GM08714 (cell line): ENCODE measurements around the gene KRT16.
"Not testable (repeated sequence)": the region's sequence is repeated elsewhere in the genome, so short reads cannot be mapped to it uniquely, and the experiment has no call there.

ENCODE experiments used
- H3K4me3 ChIP-seq: fragments of 200-500 bp; sonication (Bioruptor generic); 2 replicates; pipeline ENCODE4 v1.5.1; 2014; ENCODE audit warnings: mild to moderate bottlenecking, low read length, inconsistent platforms
- ZNF274 ChIP-seq: IDR thresholded peaks from 2 replicates; pipeline ENCODE4 v1.6.1; 2012; ENCODE audit warnings: mild to moderate bottlenecking, low read depth, low read length

The KRT16 gene

DNA sequence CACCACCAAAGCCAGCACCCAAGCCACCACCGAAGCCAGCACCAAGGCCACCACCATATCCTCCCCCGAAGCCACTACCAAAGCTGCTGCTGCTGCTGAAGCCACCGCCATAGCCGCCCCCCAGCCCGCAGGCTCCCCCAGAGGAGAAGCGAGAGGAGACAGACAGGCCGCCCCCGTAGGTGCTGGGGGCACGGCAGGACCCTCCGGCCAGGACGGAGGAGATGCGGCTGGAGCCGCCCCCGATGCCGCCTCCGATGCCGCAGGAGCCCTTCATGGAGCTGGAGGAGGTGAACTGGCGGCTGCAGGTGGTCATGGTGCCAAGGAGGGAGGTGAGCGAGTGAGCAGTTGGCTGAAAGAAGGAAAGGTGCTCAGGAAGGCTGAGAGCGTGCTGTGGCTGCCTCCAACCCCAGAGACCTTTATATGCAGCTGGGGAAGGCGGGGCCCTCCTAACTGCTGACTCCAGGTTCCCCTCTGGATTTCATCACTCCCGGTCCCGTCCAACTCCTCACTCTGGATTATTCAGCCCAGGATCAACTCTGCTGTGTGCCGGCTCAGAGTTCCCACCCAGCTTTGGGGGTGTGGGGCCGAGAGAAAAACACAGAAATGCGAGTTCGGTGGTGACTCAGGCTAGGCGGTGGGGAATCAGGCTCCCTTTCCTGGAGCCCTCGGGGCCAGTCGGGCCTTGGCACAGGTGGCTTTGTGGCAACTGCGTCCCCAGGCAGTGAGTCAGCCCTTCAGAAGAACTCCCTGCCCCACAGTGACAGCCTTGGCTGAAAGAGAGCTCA lies at the start of gene KRT16:
KRT16 (minus strand) TSS at position 392 of the 785 bp plus-strand sequence; CDS start at position 313, 79 bp downstream.
- H3K4me3 ChIP-seq: not testable (repeated sequence)

DNA sequence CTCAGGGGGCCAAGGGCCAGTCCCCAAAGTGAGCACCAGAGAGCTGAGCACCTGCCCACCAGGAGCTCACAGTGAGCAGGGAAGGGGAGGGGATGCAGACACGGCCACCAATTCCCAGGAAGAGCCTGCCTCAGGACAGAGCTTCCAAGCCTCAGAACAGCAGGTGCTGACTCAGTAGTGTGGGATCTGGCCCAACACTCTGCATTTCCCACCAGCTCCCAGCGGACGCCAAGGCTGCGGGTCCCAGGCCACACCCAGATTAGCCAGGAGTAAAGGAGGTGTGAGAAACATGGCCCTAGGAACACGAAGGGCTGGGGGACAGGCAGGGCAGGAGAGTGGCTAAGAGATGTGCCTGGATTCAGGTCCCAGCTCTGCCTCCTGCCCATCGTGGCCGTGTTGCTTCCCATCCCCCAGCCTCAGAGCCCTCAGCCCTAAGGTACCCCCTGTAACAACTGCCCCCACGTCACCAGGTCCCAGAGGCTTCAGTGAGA lies 47.7 kb upstream of the KRT16 start:
- no peak overlapping the region for H3K4me3 ChIP-seq
- no peak for TF ChIP-seq ZNF274

DNA sequence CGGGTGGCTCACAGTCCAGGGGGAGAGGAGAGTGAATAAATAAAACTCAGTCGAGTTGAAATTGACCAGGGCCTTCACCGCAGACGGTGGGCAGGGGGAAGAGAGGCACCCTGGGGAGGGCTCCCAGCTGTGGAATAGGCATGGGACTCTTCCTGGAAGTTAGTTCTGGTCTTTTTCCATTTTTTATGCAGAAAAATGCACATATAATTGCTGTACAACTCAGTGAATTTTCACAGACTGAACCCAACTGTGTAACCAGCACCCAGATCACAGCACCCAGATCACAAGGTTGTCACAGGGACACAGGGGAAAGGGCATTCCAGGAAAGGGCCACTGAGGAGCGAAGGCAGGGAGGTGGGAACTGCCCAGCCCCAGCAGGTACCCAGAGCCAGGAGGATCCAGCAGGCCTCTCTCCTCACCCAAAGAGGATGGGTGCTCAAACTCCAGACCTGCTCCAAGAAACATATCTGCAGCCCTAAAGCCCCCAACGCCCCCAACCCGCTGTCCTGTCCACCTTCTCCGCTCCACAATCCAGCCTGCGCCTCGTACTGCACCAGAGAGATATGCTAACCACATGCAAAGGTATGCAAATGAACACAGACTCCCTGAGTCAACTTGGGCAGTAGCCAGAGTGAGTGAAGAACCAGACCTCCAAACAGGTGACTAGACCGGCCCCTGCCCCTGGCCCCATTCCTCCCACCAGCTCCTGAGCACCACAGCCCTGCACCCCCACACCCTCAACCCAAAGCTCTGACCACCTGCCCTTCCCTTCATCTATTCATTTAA lies 47.1 kb upstream of the KRT16 start:
- no peak for TF ChIP-seq ZNF274
- H3K4me3 ChIP-seq: no peak overlapping the region

DNA sequence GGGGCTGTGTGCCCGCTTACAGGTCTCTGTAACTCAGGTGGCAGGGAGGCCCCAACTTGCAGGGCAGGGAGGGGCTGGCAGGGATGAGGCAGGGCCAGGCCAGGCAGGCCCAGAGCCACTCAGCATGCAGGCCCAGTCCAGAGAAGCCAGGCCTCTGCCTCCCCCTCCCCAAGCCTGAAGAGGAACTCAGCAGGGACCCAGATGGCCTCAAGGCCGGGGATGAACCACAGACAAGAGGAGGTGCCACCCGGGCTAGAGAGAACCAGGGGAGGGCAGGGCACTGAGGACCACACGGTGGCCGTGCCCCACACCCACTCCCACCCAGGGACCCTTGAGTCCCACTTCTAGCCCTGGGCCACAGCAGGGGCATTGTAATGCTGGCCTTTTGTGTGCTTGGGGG lies 46.3 kb upstream of the KRT16 start:
- H3K4me3 ChIP-seq: no peak overlapping the region

DNA sequence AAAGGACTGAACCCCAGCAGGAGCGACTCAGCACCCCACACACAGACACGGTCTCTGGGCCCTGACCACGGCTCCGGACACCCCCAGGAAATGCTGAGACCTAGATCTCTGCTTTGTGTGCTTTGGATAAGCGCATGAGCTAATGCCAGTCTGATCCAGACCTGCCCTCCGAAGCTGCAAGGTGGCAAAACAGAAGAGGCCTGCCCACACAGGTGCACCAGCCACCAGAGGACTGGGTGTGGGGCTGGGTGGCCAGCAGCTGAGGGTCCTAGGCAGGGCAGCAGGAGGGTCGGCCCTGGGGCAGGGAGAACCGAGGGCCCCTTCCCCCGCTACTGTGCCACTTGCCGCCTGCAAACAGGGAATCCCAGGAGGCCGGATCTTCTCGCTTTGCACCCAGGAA lies 45.4 kb upstream of the KRT16 start:
- TF ChIP-seq ZNF274: no peak
- H3K4me3 ChIP-seq: no peak overlapping the region

More for the DNA sequence above, 46.3 kb upstream of the KRT16 start:
- no peak for TF ChIP-seq ZNF274

DNA sequence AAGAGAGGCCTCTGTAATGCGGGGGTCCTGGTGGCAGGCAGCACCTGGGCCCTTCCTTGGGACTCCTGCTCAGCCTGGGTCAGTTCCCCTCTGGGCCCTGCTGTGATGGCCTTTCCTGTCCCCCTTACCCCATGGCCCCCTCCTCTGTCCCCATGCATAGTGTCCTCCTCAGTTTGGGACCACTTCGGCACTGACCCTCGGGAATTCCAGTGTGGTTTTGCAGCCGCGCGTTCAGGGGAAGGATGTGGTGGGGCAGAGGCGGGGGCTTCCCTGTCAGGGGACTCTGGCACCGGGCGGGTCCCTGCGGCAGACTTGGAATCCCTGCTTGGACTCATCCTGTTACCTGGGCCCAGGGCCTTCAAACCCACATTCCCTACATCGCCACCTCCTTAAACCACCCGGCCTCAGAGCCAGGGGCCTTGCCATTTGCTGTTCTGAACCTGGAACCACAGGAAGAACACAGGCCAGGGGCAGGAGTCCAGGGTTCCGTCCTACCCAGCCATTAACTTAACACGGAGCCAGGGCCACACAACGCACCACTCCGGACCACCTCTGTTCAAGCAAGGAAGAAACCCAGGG lies 44.7 kb upstream of the KRT16 start:
- no peak overlapping the region for H3K4me3 ChIP-seq

DNA sequence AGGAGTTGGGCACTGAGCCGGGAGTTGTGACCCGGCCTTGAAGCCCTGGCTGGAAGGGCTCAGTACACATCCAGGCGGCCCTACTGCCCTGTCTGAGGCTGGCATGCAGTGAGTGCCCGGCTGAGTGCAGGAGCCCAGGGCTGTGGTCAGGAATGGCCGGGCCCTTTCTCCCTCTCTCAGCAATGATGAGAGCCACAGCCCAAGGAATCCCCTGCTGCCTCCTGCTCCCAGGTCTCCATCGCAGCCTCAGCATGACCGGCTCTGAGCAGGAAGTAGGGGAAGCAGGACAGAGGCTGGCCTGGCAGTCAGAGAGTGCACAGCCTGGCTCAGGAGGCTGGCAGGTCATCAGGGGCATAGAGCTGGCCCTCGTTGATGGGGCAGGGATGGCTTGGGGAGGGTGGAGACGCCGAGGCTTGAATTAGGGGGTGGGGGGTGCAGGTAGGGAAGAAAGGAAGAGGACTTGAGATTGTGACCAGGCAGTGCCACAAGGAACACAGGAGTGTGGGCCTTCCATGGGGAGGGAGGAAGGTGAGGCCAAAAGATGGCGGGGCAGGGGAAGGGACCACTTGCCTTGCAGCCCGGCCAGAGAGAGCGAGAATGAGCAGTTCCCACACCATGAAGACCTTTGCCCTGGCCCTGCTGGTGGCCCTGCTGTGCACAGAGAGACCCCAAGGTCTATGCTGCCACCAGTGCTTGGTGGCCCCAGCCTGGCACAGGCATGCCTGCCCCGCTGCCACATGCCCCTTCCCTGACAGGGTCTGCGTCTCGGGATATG lies 43.9 kb upstream of the KRT16 start:
- TF ChIP-seq ZNF274: no peak
- H3K4me3 ChIP-seq: no peak overlapping the region

More for the DNA sequence above, 44.7 kb upstream of the KRT16 start:
- no peak for TF ChIP-seq ZNF274

DNA sequence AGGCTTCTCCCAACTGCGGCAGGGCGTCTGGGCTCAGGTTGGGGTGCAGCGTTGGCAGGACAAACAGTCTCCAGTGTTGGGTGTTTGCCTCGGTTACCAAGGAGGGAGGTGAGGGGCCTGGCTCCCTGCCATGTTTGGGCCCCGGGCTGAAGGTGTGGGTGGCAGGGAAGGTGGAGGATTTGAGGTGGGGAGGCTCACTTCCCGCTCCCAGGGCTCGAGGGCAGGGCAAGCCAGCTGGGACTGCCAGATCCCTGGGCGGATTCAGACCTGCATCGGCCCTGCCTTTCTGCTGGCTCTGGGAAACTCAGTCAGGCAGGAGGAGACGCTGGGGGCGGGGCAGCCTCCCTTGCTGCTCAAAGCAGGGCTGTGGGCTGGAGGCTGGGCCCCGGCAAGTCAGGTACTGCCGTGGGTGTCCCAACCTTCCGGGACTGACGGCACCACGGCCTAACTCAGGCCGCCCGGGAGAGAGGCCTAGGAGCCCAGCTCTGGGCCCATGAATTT lies 43.1 kb upstream of the KRT16 start:
- no peak overlapping the region for H3K4me3 ChIP-seq
- TF ChIP-seq ZNF274: no peak

DNA sequence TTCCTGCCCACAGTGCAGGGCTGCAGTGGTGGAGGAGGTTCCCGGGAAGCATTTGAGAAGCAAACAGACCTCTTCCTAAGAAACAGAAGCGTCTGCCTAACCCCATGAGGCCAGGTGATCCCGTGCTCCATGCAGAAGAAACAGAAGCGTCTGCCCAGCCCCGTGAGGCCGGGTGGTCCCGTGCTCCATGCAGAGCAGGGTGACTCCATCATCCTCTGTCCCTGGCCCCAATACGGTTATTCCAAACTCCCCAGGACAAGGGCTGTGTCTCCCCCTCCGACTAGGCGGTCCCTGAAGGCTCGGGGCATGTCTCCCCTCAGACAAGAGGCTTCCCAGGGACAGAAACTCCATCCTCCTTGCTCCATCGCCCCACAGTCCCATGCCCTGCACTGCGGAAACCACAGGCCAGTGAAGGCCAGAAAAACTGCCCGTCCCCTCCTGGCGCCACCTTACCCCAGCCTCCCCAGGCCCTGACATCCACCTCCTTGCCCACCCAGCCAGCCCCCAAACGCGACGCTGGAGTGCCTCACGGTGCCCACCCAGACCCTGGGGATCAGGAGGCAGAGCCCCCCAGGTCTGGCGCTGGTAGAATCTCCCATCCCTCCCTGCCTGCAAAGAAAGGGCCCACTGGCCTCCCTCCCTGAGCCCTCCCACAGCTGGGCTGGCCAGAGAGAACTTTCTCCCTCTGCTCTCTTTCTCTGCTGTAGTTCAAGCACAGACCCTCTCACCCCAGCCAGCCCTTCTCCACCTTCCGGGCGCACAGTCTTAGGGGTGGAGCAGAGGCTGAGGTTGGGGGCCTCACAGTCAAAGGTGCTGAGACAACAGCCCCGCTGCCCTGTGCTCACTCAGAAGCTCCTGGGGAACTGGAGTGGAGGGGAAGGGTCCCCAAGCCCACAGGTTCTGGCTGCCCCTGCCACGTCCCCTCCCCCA lies 42.4 kb upstream of the KRT16 start:
- H3K4me3 ChIP-seq: no peak overlapping the region
- no peak for TF ChIP-seq ZNF274

DNA sequence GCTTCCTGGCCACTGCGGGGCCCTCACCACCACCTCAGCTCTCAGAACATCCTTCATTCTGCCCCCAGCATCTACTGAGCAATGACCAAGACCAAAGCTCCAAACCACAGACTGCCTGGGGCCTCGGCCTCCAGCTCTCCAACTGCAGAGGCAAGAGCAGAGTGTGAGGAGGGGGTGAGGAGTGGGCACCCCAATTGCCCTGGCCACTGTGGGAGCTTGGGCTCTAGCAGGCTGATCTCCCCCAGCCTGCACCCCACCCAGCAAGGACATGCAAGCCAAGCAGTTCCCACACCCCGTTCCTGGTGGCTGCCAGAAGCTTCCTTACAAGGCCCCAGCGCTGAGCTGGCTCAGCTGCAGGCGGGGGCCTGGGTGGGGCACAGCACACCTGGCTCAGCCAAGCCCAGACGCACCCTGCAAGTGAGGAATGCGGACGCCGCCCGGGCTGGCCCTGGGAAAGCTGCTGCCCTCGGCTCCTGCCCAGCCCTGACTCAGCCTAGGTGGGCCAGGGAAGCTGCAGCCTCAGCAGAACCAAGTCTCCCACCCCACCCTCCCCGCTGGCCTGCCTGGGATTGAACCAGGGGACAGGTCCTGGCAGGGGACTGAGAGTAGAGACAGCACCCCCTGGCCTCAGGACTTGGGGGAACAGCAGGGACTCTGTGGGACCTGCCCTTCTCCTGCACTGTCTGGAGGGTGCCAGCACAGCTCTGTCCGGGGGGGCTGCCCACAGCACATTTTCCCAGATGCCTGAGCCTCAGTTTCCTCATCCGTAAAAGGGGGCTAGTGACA lies 41.5 kb upstream of the KRT16 start:
- TF ChIP-seq ZNF274: no peak
- H3K4me3 ChIP-seq: no peak overlapping the region

DNA sequence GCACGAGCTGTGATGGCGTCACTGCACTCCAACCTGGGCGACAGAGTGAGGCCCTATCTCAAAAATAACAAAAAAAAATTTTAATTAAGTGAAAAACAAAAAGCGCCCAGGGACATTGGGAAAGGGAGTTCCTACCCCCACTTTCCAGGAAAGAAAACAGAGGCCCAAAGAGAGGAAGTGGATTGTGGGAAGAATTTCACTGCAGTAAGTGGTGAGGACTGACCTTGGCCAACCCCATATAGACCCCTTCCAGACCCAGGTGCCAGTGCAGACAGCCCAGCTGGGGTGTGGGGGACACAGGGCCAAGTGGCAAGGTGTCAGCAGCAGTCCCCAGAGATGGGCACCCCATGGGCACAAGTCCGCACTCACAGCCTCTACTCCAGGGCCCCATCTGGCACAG lies 40.9 kb upstream of the KRT16 start:
- TF ChIP-seq ZNF274: no peak
- no peak overlapping the region for H3K4me3 ChIP-seq

DNA sequence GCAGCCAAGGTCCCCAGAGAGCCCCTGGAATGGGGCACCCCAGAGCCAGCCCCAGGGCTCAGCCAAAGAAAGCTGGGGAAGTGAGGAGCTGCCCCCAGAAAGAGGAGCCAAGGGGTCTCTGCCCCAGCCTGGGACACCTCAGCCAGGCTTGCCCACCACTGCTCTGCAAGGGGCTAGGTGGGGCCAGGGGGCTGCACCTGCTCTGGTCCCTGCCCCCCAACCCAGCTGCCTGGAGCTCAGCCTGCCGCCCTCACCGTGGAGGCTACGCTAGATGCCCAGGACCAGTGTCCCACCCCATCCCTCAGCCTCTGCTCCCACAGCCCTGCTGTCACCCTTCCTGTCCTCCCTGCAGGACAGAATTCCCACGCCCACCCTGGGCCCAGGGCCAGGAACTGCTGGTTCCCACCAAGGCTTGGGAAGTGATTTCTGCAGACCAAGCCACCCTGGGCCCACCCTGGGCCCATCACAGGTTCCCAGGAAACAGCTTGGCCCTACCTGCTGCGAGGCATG lies 39.9 kb upstream of the KRT16 start:
- TF ChIP-seq ZNF274: no peak
- H3K4me3 ChIP-seq: no peak overlapping the region
